H9 (cell line): ENCODE results near the gene LTB4R2. TPM values are rescaled to one million over a fixed set of nuclear protein-coding genes. Genes with fewer than 3 reads are reported as not detected.

ENCODE experiments used
- DNase-seq: peaks from one replicate; pipeline ENCODE4 v3.0.0-alpha.2; 2017
- H2AFZ ChIP-seq: one replicate; pipeline ENCODE4 v1.6.1; 2013; ENCODE audit warnings: mild to moderate bottlenecking, low read length, control low read depth, moderate library complexity
- H2AK5ac ChIP-seq: 2 replicates; pipeline ENCODE4 v1.6.1; 2013; ENCODE audit warnings: low read length, control low read depth, mixed read lengths; ENCODE audit not compliant: insufficient read length
- H2BK120ac ChIP-seq: one replicate; pipeline ENCODE4 v1.6.1; 2013; ENCODE audit warnings: low read depth, mild to moderate bottlenecking, low read length, control low read depth, inconsistent platforms; ENCODE audit not compliant: poor library complexity, severe bottlenecking
- H2BK12ac ChIP-seq: 2 replicates; pipeline ENCODE4 v1.6.1; 2013; ENCODE audit warnings: low read length, control low read depth, mixed read lengths, low read depth; ENCODE audit not compliant: insufficient read length
- H2BK15ac ChIP-seq: 2 replicates; pipeline ENCODE4 v1.6.1; 2013; ENCODE audit warnings: low read depth, low read length, control low read depth
- H2BK20ac ChIP-seq: one replicate; pipeline ENCODE4 v1.6.1; 2013; ENCODE audit warnings: low read depth, mild to moderate bottlenecking, low read length, control low read depth, inconsistent platforms; ENCODE audit not compliant: poor library complexity, severe bottlenecking
- H2BK5ac ChIP-seq: 2 replicates; pipeline ENCODE4 v1.6.1; 2013; ENCODE audit warnings: low read length, control low read depth, mixed read lengths; ENCODE audit not compliant: insufficient read length
- H3K14ac ChIP-seq: 2 replicates; pipeline ENCODE4 v1.6.1; 2013; ENCODE audit warnings: low read length, control low read depth; ENCODE audit not compliant: insufficient read depth
- H3K18ac ChIP-seq: 2 replicates; pipeline ENCODE4 v1.6.1; 2013; ENCODE audit warnings: low read depth, mild to moderate bottlenecking, mixed read lengths, low read length, control low read depth; ENCODE audit not compliant: insufficient read length
- H3K23ac ChIP-seq: 2 replicates; pipeline ENCODE4 v1.6.1; 2013; ENCODE audit warnings: low read length, control low read depth, mixed read lengths, low read depth; ENCODE audit not compliant: insufficient read length
- H3K23me2 ChIP-seq: 2 replicates; pipeline ENCODE4 v1.6.1; 2013; ENCODE audit warnings: low read depth, mild to moderate bottlenecking, mixed read lengths, low read length, control low read depth; ENCODE audit not compliant: insufficient read length, poor library complexity, severe bottlenecking
- H3K27ac ChIP-seq: 2 replicates; pipeline ENCODE4 v1.5.1; 2013; ENCODE audit warnings: low read length, control low read depth, mixed read lengths, low read depth; ENCODE audit not compliant: insufficient read length
- H3K27me3 ChIP-seq: 2 replicates; pipeline ENCODE4 v1.6.1; 2013; ENCODE audit warnings: low read length, control low read depth, inconsistent platforms; ENCODE audit not compliant: insufficient read depth
- H3K4ac ChIP-seq: 2 replicates; pipeline ENCODE4 v1.6.1; 2013; ENCODE audit warnings: low read depth, mild to moderate bottlenecking, control low read depth, inconsistent platforms, low read length, moderate library complexity
- H3K4me1 ChIP-seq: 2 replicates; pipeline ENCODE4 v1.6.1; 2013; ENCODE audit warnings: low read length, control low read depth, inconsistent platforms; ENCODE audit not compliant: insufficient read depth
- H3K4me2 ChIP-seq: 2 replicates; pipeline ENCODE4 v1.6.1; 2013; ENCODE audit warnings: low read length, control low read depth, mixed read lengths; ENCODE audit not compliant: insufficient read length, insufficient read depth
- H3K56ac ChIP-seq: 2 replicates; pipeline ENCODE4 v1.6.1; 2013; ENCODE audit warnings: low read depth, mild to moderate bottlenecking, mixed read lengths, low read length, control low read depth; ENCODE audit not compliant: insufficient read length
- H3K79me1 ChIP-seq: 2 replicates; pipeline ENCODE4 v1.6.1; 2013; ENCODE audit warnings: low read depth, mild to moderate bottlenecking, moderate library complexity, low read length, control low read depth, inconsistent platforms; ENCODE audit not compliant: insufficient read depth, poor library complexity, severe bottlenecking
- H3K79me2 ChIP-seq: 2 replicates; pipeline ENCODE4 v1.6.1; 2013; ENCODE audit warnings: low read length, control low read depth, inconsistent platforms; ENCODE audit not compliant: insufficient read depth
- H3K9ac ChIP-seq: 2 replicates; pipeline ENCODE4 v1.6.1; 2013; ENCODE audit warnings: low read length, control low read depth, mixed read lengths; ENCODE audit not compliant: insufficient read length; ENCODE audit errors: extremely low read depth
- H3K9me3 ChIP-seq: one replicate; pipeline ENCODE4 v1.6.1; 2013; ENCODE audit warnings: low read depth, low read length, inconsistent platforms; ENCODE audit not compliant: control insufficient read depth
- H3T11ph ChIP-seq: one replicate; pipeline ENCODE4 v1.6.1; 2013; ENCODE audit warnings: mild to moderate bottlenecking, low read length, control low read depth, inconsistent platforms
- H4K20me1 ChIP-seq: one replicate; pipeline ENCODE4 v1.6.1; 2013; ENCODE audit not compliant: control insufficient read depth, insufficient read length, insufficient read depth
- H4K5ac ChIP-seq: 2 replicates; pipeline ENCODE4 v1.6.1; 2013; ENCODE audit warnings: low read depth, mild to moderate bottlenecking, mixed read lengths, low read length, control low read depth; ENCODE audit not compliant: insufficient read length
- H4K8ac ChIP-seq: replicated peaks from 2 replicates; pipeline ENCODE4 v1.6.1; 2013; ENCODE audit warnings: low read length, control low read depth, mixed read lengths, low read depth; ENCODE audit not compliant: insufficient read length
- H4K91ac ChIP-seq: 2 replicates; pipeline ENCODE4 v1.6.1; 2013; ENCODE audit warnings: low read depth, mild to moderate bottlenecking, moderate library complexity, mixed read lengths, low read length, control low read depth; ENCODE audit not compliant: insufficient read length
- H3K27ac Mint-ChIP-seq, 3 experiments: 2 replicates in 2 of 3; 3 replicates in 1 of 3; pipeline ENCODE4 v1.8.0; 2020 to 2021; ENCODE audit warnings: mixed read lengths in 3 of 3, mild to moderate bottlenecking in 1 of 3, moderate library complexity in 1 of 3
- H3K27me3 Mint-ChIP-seq: 2 replicates; pipeline ENCODE4 v1.8.0; 2021; ENCODE audit warnings: low read depth, mild to moderate bottlenecking, moderate library complexity, mixed read lengths
- H3K36me3 Mint-ChIP-seq, 3 experiments: 2 replicates in 2 of 3; 3 replicates in 1 of 3; pipeline ENCODE4 v1.8.0; 2020 to 2021; ENCODE audit warnings: low read depth in 3 of 3, mixed read lengths in 3 of 3; ENCODE audit not compliant: insufficient read depth in 1 of 3
- H3K4me1 Mint-ChIP-seq, 2 experiments: 2 replicates each; pipeline ENCODE4 v1.8.0; 2020; ENCODE audit warnings: mixed read lengths in 2 of 2
- H3K4me3 Mint-ChIP-seq, 2 experiments: 2 replicates in 1 of 2; 3 replicates in 1 of 2; pipeline ENCODE4 v1.8.0; 2020 to 2021; ENCODE audit warnings: mild to moderate bottlenecking in 2 of 2, mixed read lengths in 2 of 2, moderate library complexity in 1 of 2
- H3K9me3 Mint-ChIP-seq, 2 experiments: 2 replicates in 1 of 2; 3 replicates in 1 of 2; pipeline ENCODE4 v1.8.0; 2020; ENCODE audit warnings: mild to moderate bottlenecking in 2 of 2, mixed read lengths in 2 of 2, moderate library complexity in 1 of 2
- WGBS: extraction: QIAGEN DNeasy Blood & Tissue Kit; methylation state at CpG from one replicate; pipeline ENCODE4 v1.1.7; 2013; ENCODE audit warnings: missing lambda C conversion rate, low lambda C conversion rate, mixed read lengths; ENCODE audit not compliant: insufficient read length; ENCODE audit errors: extremely low coverage; 5-methylcytosine and 5-hydroxymethylcytosine counted together
- long read RNA-seq: library from polyadenylated mRNA; unstranded; transcript quantifications from one replicate; pipeline ENCODE4 v2.0.0, GENCODE V29; 2020
- total RNA-seq: library from RNA; stranded (reverse); gene quantifications from 2 replicates; pipeline ENCODE4 v1.2.1, GENCODE V29; 2021
- TF ChIP-seq, protein P1 (sequence below): fragments of 200-600 bp; sonication (generic); conservative IDR thresholded peaks from 3 replicates; pipeline ENCODE4 v1.8.0; 2021; ENCODE audit warnings: antibody characterized with exemption, mild to moderate bottlenecking

Gene LTB4R2, protein sequence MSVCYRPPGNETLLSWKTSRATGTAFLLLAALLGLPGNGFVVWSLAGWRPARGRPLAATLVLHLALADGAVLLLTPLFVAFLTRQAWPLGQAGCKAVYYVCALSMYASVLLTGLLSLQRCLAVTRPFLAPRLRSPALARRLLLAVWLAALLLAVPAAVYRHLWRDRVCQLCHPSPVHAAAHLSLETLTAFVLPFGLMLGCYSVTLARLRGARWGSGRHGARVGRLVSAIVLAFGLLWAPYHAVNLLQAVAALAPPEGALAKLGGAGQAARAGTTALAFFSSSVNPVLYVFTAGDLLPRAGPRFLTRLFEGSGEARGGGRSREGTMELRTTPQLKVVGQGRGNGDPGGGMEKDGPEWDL
- 13.0 and 13.4 TPM in 2 replicates for total RNA-seq
- long read RNA-seq, partial matches to known transcripts: 0 of 2 reads
- long read RNA-seq, other reads (novel, unspliced or antisense): 0 of 2 reads

DNA sequence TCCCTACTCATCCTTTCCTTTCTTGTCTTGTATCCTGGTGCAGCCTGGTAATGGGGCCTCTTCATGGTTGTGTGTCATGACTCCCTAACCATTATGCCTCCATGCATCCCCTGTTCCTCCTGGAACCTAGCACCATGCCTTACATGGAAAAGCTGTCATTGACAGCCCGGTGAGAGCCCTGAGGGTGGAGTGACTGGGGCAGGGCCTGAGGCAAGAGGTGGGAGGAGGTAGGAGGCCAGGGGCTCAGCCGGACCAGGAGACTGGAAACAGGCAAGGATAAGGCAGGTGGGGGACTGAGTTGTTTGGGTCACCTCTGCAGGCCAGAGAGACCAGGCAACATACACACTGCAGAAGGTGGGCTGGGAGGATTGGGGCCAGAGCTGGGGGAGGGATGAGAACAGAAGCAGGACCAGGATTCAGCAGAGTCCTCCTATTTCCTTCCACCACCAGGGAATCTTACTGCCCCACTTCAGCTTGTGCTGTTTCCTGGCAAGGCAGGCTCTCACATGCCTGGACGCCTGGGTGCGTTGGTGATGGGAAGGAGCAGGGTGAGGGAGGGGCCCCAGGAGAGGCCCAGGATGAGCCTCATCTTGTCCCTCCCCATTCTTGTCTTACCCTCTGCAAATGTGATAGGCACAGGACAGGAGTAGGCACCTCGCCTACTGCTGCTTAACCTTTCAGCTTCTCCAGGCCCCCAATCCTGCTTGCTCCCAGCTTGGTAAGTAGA, at the start of gene LTB4R2:
LTB4R2 (plus strand) TSS at position 603 of the 727 bp plus-strand sequence. CDS start 525 bp downstream, outside the sequence.
- Histone ChIP-seq H3K18ac (no peak within 1 kb of the TSS), H4K91ac (no peak within 1 kb of the TSS), H3T11ph (no peak within 1 kb of the TSS), H2BK5ac (no peak within 1 kb of the TSS), H3K79me1 (no peaks in the 10 kb centered on the region), H4K8ac (no peak within 1 kb of the TSS), H3K9ac (no peak within 1 kb of the TSS), H3K56ac (no peak within 1 kb of the TSS), H3K4me1 (no peaks in the 10 kb centered on the region), H3K9me3 (no peaks in the 10 kb centered on the region), H3K14ac (no peak within 1 kb of the TSS), H2BK15ac (no peak within 1 kb of the TSS), H3K4ac (no peak within 1 kb of the TSS), H2BK120ac (no peak within 1 kb of the TSS), H2AK5ac (no peak within 1 kb of the TSS), H3K4me2 (no peak within 1 kb of the TSS), H3K27ac (no peak within 1 kb of the TSS), H4K20me1 (no peaks in the 10 kb centered on the region), H4K5ac (no peak within 1 kb of the TSS), H2BK12ac (no peak within 1 kb of the TSS), H3K23me2 (no peaks in the 10 kb centered on the region), H3K79me2 (no peaks in the 10 kb centered on the region), H2BK20ac (no peak within 1 kb of the TSS), H2AFZ (no peak within 1 kb of the TSS), H3K23ac (no peak within 1 kb of the TSS), H3K27me3 (no peaks in the 10 kb centered on the region)
- Mint-ChIP-seq H3K36me3 (peaks cover 17 to 52% (median 32%) of the 10 kb centered on the region in 3 experiments), H3K4me1 (peaks cover 5 to 6% of the 10 kb centered on the region in 2 experiments; a peak in 3 of 4 replicates), H3K27ac (peak within 1 kb of the TSS in 1 of 3 experiments; percentile 77; a peak in 2 of 7 replicates), H3K9me3 (no peaks in the 10 kb centered on the region), H3K4me3 (no peak within 1 kb of the TSS; a peak in 1 of 5 replicates), H3K27me3 (peaks cover 4% of the 10 kb centered on the region)
- DNase-seq: no peak
- TF ChIP-seq, protein P1, sequence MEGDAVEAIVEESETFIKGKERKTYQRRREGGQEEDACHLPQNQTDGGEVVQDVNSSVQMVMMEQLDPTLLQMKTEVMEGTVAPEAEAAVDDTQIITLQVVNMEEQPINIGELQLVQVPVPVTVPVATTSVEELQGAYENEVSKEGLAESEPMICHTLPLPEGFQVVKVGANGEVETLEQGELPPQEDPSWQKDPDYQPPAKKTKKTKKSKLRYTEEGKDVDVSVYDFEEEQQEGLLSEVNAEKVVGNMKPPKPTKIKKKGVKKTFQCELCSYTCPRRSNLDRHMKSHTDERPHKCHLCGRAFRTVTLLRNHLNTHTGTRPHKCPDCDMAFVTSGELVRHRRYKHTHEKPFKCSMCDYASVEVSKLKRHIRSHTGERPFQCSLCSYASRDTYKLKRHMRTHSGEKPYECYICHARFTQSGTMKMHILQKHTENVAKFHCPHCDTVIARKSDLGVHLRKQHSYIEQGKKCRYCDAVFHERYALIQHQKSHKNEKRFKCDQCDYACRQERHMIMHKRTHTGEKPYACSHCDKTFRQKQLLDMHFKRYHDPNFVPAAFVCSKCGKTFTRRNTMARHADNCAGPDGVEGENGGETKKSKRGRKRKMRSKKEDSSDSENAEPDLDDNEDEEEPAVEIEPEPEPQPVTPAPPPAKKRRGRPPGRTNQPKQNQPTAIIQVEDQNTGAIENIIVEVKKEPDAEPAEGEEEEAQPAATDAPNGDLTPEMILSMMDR: no peak
- no CpG with 5 or more reads among the region's 5 CpGs for WGBS
